ENCODE results near the gene STAG1. TPM values are rescaled to one million over a fixed set of nuclear protein-coding genes. Genes with fewer than 3 reads are reported as not detected.

The STAG1 gene
- total RNA-seq, 1 experiment from 2014 or later = 34.6 TPM

GRCh38 chr3:136311261-136311660 lies 440.9 kb downstream of the STAG1 start:
- Histone ChIP-seq H3K14ac (ENCODE audit: insufficient read depth, low read length) (no peak overlapping the region), H4K8ac (replicated peaks; ENCODE audit: insufficient read length, low read depth, low read length) (no peak overlapping the region), H4K91ac (ENCODE audit: insufficient read length, low read depth, low read length) (no peak overlapping the region), H2BK20ac (ENCODE audit: low read depth, low read length, poor library complexity, severe bottlenecking) (no peak overlapping the region), H4K5ac (ENCODE audit: insufficient read length, low read depth, low read length) (no peak overlapping the region), H3K23me2 (ENCODE audit: insufficient read length, low read depth, low read length, poor library complexity, severe bottlenecking) (no peaks in the 10 kb centered on the region), H2AK5ac (ENCODE audit: insufficient read length, low read length) (no peak overlapping the region), H3K23ac (ENCODE audit: insufficient read length, low read depth, low read length) (no peak overlapping the region), H3K4me1 (ENCODE audit: insufficient read depth, low read length) (no peaks in the 10 kb centered on the region), H3K27ac (ENCODE audit: insufficient read length, low read depth, low read length) (no peak overlapping the region), H2BK120ac (ENCODE audit: low read depth, low read length, poor library complexity, severe bottlenecking) (no peak overlapping the region), H3K4ac (ENCODE audit: low read depth, low read length) (no peak overlapping the region), H3K56ac (ENCODE audit: insufficient read length, low read depth, low read length) (no peak overlapping the region), H3K9me3 (ENCODE audit: control insufficient read depth, low read depth, low read length) (no peaks in the 10 kb centered on the region), H2BK15ac (ENCODE audit: low read depth, low read length) (no peak overlapping the region), H3T11ph (ENCODE audit: low read length) (no peak overlapping the region), H3K4me2 (ENCODE audit: insufficient read depth, insufficient read length, low read length) (no peak overlapping the region), H3K18ac (ENCODE audit: insufficient read length, low read depth, low read length) (no peak overlapping the region), H4K20me1 (ENCODE audit: control insufficient read depth, insufficient read depth, insufficient read length) (no peaks in the 10 kb centered on the region), H3K79me1 (ENCODE audit: insufficient read depth, low read depth, low read length, poor library complexity, severe bottlenecking) (no peaks in the 10 kb centered on the region), H3K9ac (ENCODE audit: extremely low read depth, insufficient read length, low read length) (no peak overlapping the region), H2BK5ac (ENCODE audit: insufficient read length, low read length) (no peak overlapping the region), H3K27me3 (ENCODE audit: insufficient read depth, low read length) (no peaks in the 10 kb centered on the region), H2AFZ (ENCODE audit: low read length) (no peak overlapping the region), H2BK12ac (ENCODE audit: insufficient read length, low read depth, low read length) (no peak overlapping the region), H3K79me2 (ENCODE audit: insufficient read depth, low read length) (no peaks in the 10 kb centered on the region)
- H3K27ac Mint-ChIP-seq = no peak overlapping the region
- no peak for DNase-seq
- no peaks in the 10 kb centered on the region for H3K27me3 Mint-ChIP-seq (ENCODE audit: low read depth)
- TF ChIP-seq CTCF (conservative IDR thresholded peaks at IDR 0.05) = no peak
- H3K36me3 Mint-ChIP-seq (ENCODE audit: insufficient read depth in 1 of 3, low read depth in 3 of 3) = peaks cover 8 to 34% (median 14%) of the 10 kb centered on the region in 3 experiments; a peak in 6 of 7 replicates
- no peaks in the 10 kb centered on the region for H3K4me1 Mint-ChIP-seq
- no peak overlapping the region for H3K4me3 Mint-ChIP-seq
- no CpG with 5 or more reads among the region's 2 CpGs for WGBS (ENCODE audit: extremely low coverage, insufficient read length, low lambda C conversion rate)
- peaks cover 0 to 2% of the 10 kb centered on the region in 2 experiments; a peak in 3 of 5 replicates for H3K9me3 Mint-ChIP-seq

All from H9 (cell line).